Neural cell (in vitro differentiated cells): ENCODE results near the gene BTD.

Experiments
- EP300 ChIP-seq: fragments of 450-650 bp; conservative IDR thresholded peaks from 2 replicates; pipeline ENCODE4 v1.6.1; 2014; ENCODE audit warnings: antibody characterized with exemption, mild to moderate bottlenecking, moderate library complexity; ENCODE audit not compliant: poor library complexity, severe bottlenecking
- EZH2 ChIP-seq: fragments of 200-600, 300-800 bp; shearing (Covaris generic), sonication (generic); IDR thresholded peaks from 2 replicates; pipeline ENCODE4 v1.6.1; 2014; ENCODE audit warnings: antibody characterized with exemption, low read length, borderline replicate concordance, mild to moderate bottlenecking; ENCODE audit not compliant: insufficient read depth, poor library complexity, severe bottlenecking
- POLR2AphosphoS5 ChIP-seq: IDR thresholded peaks from 2 replicates; pipeline ENCODE4 v1.6.1; 2012
- RAD21 ChIP-seq: fragments of 450-650 bp; conservative IDR thresholded peaks from 2 replicates; pipeline ENCODE4 v1.6.1; 2014; ENCODE audit warnings: antibody characterized with exemption, mild to moderate bottlenecking, moderate library complexity
- REST ChIP-seq: IDR thresholded peaks from 2 replicates; pipeline ENCODE4 v1.6.1; 2012; ENCODE audit warnings: borderline replicate concordance
- TF ChIP-seq, protein P1 (sequence below): fragments of 450-650 bp; IDR thresholded peaks from 2 replicates; pipeline ENCODE4 v1.5.1; 2014; ENCODE audit warnings: antibody characterized with exemption, mild to moderate bottlenecking, moderate library complexity; ENCODE audit not compliant: poor library complexity, severe bottlenecking

GRCh38 chr3:15666277-15666676 lies 64.7 kb downstream of the BTD start:
- TF ChIP-seq, protein P1, sequence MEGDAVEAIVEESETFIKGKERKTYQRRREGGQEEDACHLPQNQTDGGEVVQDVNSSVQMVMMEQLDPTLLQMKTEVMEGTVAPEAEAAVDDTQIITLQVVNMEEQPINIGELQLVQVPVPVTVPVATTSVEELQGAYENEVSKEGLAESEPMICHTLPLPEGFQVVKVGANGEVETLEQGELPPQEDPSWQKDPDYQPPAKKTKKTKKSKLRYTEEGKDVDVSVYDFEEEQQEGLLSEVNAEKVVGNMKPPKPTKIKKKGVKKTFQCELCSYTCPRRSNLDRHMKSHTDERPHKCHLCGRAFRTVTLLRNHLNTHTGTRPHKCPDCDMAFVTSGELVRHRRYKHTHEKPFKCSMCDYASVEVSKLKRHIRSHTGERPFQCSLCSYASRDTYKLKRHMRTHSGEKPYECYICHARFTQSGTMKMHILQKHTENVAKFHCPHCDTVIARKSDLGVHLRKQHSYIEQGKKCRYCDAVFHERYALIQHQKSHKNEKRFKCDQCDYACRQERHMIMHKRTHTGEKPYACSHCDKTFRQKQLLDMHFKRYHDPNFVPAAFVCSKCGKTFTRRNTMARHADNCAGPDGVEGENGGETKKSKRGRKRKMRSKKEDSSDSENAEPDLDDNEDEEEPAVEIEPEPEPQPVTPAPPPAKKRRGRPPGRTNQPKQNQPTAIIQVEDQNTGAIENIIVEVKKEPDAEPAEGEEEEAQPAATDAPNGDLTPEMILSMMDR, result no peak
- TF ChIP-seq EZH2 (no peak), POLR2AphosphoS5 (no peak), RAD21 (no peak), EP300 (no peak), REST (no peak)
